NCI-H524 (cell line): ENCODE measurements around the gene SLC35E4.
"Not testable (repeated sequence)": the region's sequence is repeated elsewhere in the genome, so short reads cannot be mapped to it uniquely, and the experiment has no call there.

Source experiments
- DNase-seq, 2 experiments: peaks; one replicate each; lab custom pipeline; 2025; lab: John Stamatoyannopoulos, UW

Gene SLC35E4

GRCh38 chr22:30611197-30611596 is 24.4 kb upstream of the SLC35E4 start:
- DNase-seq: no peak

- DNase-seq: no peak
Measured at GRCh38 chr22:30612789-30613188, 22.8 kb upstream of the SLC35E4 start.

GRCh38 chr22:30614268-30614667 is 21.3 kb upstream of the SLC35E4 start:
- DNase-seq: no peak

- DNase-seq: no peak
Measured at GRCh38 chr22:30614879-30615278, 20.7 kb upstream of the SLC35E4 start.

- no peak for DNase-seq
Measured at GRCh38 chr22:30615543-30615954, 20.0 kb upstream of the SLC35E4 start.

GRCh38 chr22:30617819-30618218 is 17.8 kb upstream of the SLC35E4 start:
- DNase-seq: no peak

GRCh38 chr22:30619909-30620308 is 15.7 kb upstream of the SLC35E4 start:
- DNase-seq: not testable (repeated sequence)

GRCh38 chr22:30626413-30626812 is 9.2 kb upstream of the SLC35E4 start:
- no peak for DNase-seq

- DNase-seq: no peak
Measured at GRCh38 chr22:30627471-30627870, 8.1 kb upstream of the SLC35E4 start.

GRCh38 chr22:30628491-30628890 is 7.1 kb upstream of the SLC35E4 start:
- DNase-seq: peak in 1 of 2 experiments; percentile 56

GRCh38 chr22:30631469-30631868 is 4.1 kb upstream of the SLC35E4 start:
- DNase-seq: not testable (repeated sequence)

GRCh38 chr22:30634471-30635233 is 929 bp upstream of the SLC35E4 start:
- peak; percentile 83 to 95 for DNase-seq

GRCh38 chr22:30636226-30637077 is 871 bp downstream of the SLC35E4 start:
- peak in 1 of 2 experiments; percentile 61 for DNase-seq

GRCh38 chr22:30637701-30638114 is 2.1 kb downstream of the SLC35E4 start:
- DNase-seq: no peak

- no peak for DNase-seq
Measured at GRCh38 chr22:30640361-30640760, 4.8 kb downstream of the SLC35E4 start.

- no peak for DNase-seq
Measured at GRCh38 chr22:30640839-30641430, 5.4 kb downstream of the SLC35E4 start.

GRCh38 chr22:30643055-30643875 is 7.7 kb downstream of the SLC35E4 start:
- no peak for DNase-seq

GRCh38 chr22:30646518-30647160 is 11.1 kb downstream of the SLC35E4 start:
- DNase-seq: no peak

GRCh38 chr22:30647536-30647935 is 12.0 kb downstream of the SLC35E4 start:
- no peak for DNase-seq

GRCh38 chr22:30648825-30649224 is 13.2 kb downstream of the SLC35E4 start:
- no peak for DNase-seq

- no peak for DNase-seq
Measured at GRCh38 chr22:30649430-30650007, 13.9 kb downstream of the SLC35E4 start.
